Neural cell (in vitro differentiated cells): ENCODE measurements around the gene ABCF3. TPM values are rescaled to one million over a fixed set of nuclear protein-coding genes. Genes with fewer than 3 reads are reported as not detected.
A peak's percentile ranks its signal among the peaks of the same experiment; 100 is the strongest.

ENCODE experiments used
- H2AFZ ChIP-seq: fragments of 200-600, 300-800 bp; sonication (generic), shearing (Covaris generic); 2 replicates; pipeline ENCODE4 v1.6.0; 2014; ENCODE audit warnings: low read depth, mild to moderate bottlenecking, antibody characterized with exemption, low read length, moderate library complexity
- H3F3A ChIP-seq: fragments of 200-600 bp; shearing (Covaris generic); 2 replicates; pipeline ENCODE4 v1.6.1; 2016; ENCODE audit warnings: mild to moderate bottlenecking, moderate library complexity, mixed read lengths, antibody characterized with exemption, low read length; ENCODE audit not compliant: insufficient read depth, poor library complexity, severe bottlenecking
- H3K27ac ChIP-seq: fragments of 200-600, 300-800 bp; sonication (generic), shearing (Covaris generic); 2 replicates; pipeline ENCODE4 v1.5.1; 2014; ENCODE audit warnings: mild to moderate bottlenecking, low read length, moderate library complexity
- H3K27me3 ChIP-seq: fragments of 300-800, 200-600 bp; sonication (generic), shearing (Covaris generic); 2 replicates; pipeline ENCODE4 v1.6.0; 2014; ENCODE audit warnings: mild to moderate bottlenecking, low read depth, low read length, moderate library complexity; ENCODE audit not compliant: insufficient read depth
- H3K36me3 ChIP-seq: fragments of 300-800, 200-600 bp; sonication (generic), shearing (Covaris generic); 2 replicates; pipeline ENCODE4 v1.5.1; 2014; ENCODE audit warnings: mild to moderate bottlenecking, antibody characterized with exemption, low read length, moderate library complexity; ENCODE audit not compliant: insufficient read depth
- H3K4me2 ChIP-seq: fragments of 300-800, 200-600 bp; sonication (generic), shearing (Covaris generic); 2 replicates; pipeline ENCODE4 v1.6.0; 2014; ENCODE audit warnings: mild to moderate bottlenecking, low read length
- H3K4me3 ChIP-seq: fragments of 300-800, 200-600 bp; sonication (generic), shearing (Covaris generic); 2 replicates; pipeline ENCODE4 v1.5.1; 2014; ENCODE audit warnings: mild to moderate bottlenecking, low read length, moderate library complexity
- H3K79me2 ChIP-seq: fragments of 200-600 bp; shearing (Covaris generic); replicated peaks from 2 replicates; pipeline ENCODE4 v1.6.0; 2014; ENCODE audit warnings: mild to moderate bottlenecking, low read length, moderate library complexity; ENCODE audit not compliant: insufficient read depth
- H3K9ac ChIP-seq: fragments of 300-800, 200-600 bp; sonication (generic), shearing (Covaris generic); 2 replicates; pipeline ENCODE4 v1.6.1; 2016; ENCODE audit warnings: mild to moderate bottlenecking, low read length, mixed read lengths
- H3K9me2 ChIP-seq: fragments of 200-600 bp; shearing (Covaris generic); 2 replicates; pipeline ENCODE4 v1.6.1; 2016; ENCODE audit warnings: mild to moderate bottlenecking, low read length, mixed read lengths; ENCODE audit not compliant: insufficient read depth
- H3K9me3 ChIP-seq: fragments of 200-600, 300-800 bp; sonication (generic), shearing (Covaris generic); 2 replicates; pipeline ENCODE4 v1.6.1; 2016; ENCODE audit warnings: mild to moderate bottlenecking, mixed run types, low read length, moderate library complexity, mixed read lengths
- H4K20me1 ChIP-seq: fragments of 200-600 bp; shearing (Covaris generic); 2 replicates; pipeline ENCODE4 v1.6.1; 2016; ENCODE audit warnings: mild to moderate bottlenecking, mixed run types; ENCODE audit not compliant: insufficient read depth
- EP300 ChIP-seq: fragments of 450-650 bp; conservative IDR thresholded peaks from 2 replicates; pipeline ENCODE4 v1.6.1; 2014; ENCODE audit warnings: antibody characterized with exemption, mild to moderate bottlenecking, moderate library complexity; ENCODE audit not compliant: poor library complexity, severe bottlenecking
- EZH2 ChIP-seq: fragments of 200-600, 300-800 bp; shearing (Covaris generic), sonication (generic); IDR thresholded peaks from 2 replicates; pipeline ENCODE4 v1.6.1; 2014; ENCODE audit warnings: antibody characterized with exemption, low read length, borderline replicate concordance, mild to moderate bottlenecking; ENCODE audit not compliant: insufficient read depth, poor library complexity, severe bottlenecking
- MXI1 ChIP-seq: fragments of 450-650 bp; conservative IDR thresholded peaks from 2 replicates; pipeline ENCODE4 v1.6.1; 2014; ENCODE audit warnings: antibody characterized with exemption, mild to moderate bottlenecking; ENCODE audit not compliant: poor library complexity, severe bottlenecking
- POLR2AphosphoS5 ChIP-seq: IDR thresholded peaks from 2 replicates; pipeline ENCODE4 v1.6.1; 2012
- RAD21 ChIP-seq: fragments of 450-650 bp; conservative IDR thresholded peaks from 2 replicates; pipeline ENCODE4 v1.6.1; 2014; ENCODE audit warnings: antibody characterized with exemption, mild to moderate bottlenecking, moderate library complexity
- TAF1 ChIP-seq: IDR thresholded peaks from 2 replicates; pipeline ENCODE4 v1.6.1; 2012; ENCODE audit warnings: low read depth
- polyA plus RNA-seq: library from polyadenylated mRNA; depleted of rRNA; stranded (reverse); fragments of >200 nt; gene quantifications from 2 replicates; pipeline ENCODE4 v1.2.3, GENCODE V29; 2014
- small RNA-seq, 3 experiments: library from RNA; depleted of rRNA; stranded (forward); fragments of <200 nt; gene quantifications; one replicate each; pipeline ENCODE3, GENCODE V24; 2012
- TF ChIP-seq, protein P1 (sequence below): fragments of 450-650 bp; IDR thresholded peaks from 2 replicates; pipeline ENCODE4 v1.5.1; 2014; ENCODE audit warnings: antibody characterized with exemption, mild to moderate bottlenecking, moderate library complexity; ENCODE audit not compliant: poor library complexity, severe bottlenecking

The ABCF3 gene
- polyA plus RNA-seq, 1 donor from 2014 or later: 40.3 TPM

GRCh38 chr3:184241447-184242296 lies 55.7 kb downstream of the ABCF3 start:
- Histone ChIP-seq H3K27ac (no peak overlapping the region), H3K9ac (no peak overlapping the region), H4K20me1 (no peaks in the 10 kb centered on the region), H3K27me3 (no peaks in the 10 kb centered on the region), H3F3A (no peaks in the 10 kb centered on the region), H3K9me2 (no peaks in the 10 kb centered on the region), H3K79me2 (no peaks in the 10 kb centered on the region), H3K36me3 (no peaks in the 10 kb centered on the region), H2AFZ (no peak overlapping the region), H3K9me3 (no peaks in the 10 kb centered on the region), H3K4me2 (no peak overlapping the region), H3K4me3 (no peak overlapping the region)
- TF ChIP-seq, protein P1, sequence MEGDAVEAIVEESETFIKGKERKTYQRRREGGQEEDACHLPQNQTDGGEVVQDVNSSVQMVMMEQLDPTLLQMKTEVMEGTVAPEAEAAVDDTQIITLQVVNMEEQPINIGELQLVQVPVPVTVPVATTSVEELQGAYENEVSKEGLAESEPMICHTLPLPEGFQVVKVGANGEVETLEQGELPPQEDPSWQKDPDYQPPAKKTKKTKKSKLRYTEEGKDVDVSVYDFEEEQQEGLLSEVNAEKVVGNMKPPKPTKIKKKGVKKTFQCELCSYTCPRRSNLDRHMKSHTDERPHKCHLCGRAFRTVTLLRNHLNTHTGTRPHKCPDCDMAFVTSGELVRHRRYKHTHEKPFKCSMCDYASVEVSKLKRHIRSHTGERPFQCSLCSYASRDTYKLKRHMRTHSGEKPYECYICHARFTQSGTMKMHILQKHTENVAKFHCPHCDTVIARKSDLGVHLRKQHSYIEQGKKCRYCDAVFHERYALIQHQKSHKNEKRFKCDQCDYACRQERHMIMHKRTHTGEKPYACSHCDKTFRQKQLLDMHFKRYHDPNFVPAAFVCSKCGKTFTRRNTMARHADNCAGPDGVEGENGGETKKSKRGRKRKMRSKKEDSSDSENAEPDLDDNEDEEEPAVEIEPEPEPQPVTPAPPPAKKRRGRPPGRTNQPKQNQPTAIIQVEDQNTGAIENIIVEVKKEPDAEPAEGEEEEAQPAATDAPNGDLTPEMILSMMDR: peak; percentile 20
- TF ChIP-seq POLR2AphosphoS5: no peak

DNA sequence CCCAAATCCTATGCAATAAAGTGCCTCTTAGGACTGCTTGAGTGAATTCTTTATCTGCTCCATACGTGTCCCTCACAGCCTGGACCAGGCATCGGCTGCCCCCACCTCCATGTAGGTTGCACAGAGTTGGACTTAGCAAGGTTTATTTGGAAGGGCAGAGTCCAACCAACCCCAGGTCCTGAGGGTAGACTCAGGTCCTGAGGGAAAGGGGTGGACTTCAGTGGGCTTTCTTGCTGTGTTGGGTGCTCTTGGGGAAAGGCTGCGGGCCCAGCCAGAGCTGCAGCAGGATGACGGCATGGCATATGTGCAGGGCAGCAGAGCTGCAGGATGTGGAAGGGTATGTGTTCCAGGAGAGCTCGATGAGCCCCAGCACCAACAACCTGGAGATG lies 56.3 kb downstream of the ABCF3 start:
- H3K27ac ChIP-seq: no peak overlapping the region
- no peaks in the 10 kb centered on the region for H3K36me3 ChIP-seq
- H3K4me2 ChIP-seq: no peak overlapping the region
- no peak overlapping the region for H3K9ac ChIP-seq
- no peaks in the 10 kb centered on the region for H3K79me2 ChIP-seq
- H3F3A ChIP-seq: no peaks in the 10 kb centered on the region
- TF ChIP-seq, protein P1: no peak
- TF ChIP-seq EZH2: no peak
- no peak for TF ChIP-seq MXI1
- TF ChIP-seq TAF1: no peak
- no peak for TF ChIP-seq RAD21
- TF ChIP-seq EP300: no peak
- no peak for TF ChIP-seq POLR2AphosphoS5
- H3K4me3 ChIP-seq: no peak overlapping the region
- H4K20me1 ChIP-seq: no peaks in the 10 kb centered on the region
- H3K27me3 ChIP-seq: no peaks in the 10 kb centered on the region
- no peaks in the 10 kb centered on the region for H3K9me3 ChIP-seq
- H3K9me2 ChIP-seq: no peaks in the 10 kb centered on the region
- H2AFZ ChIP-seq: no peak overlapping the region

Small RNA genes within 50 kb of the gene (small RNA-seq; reads per million reads assigned to genes)
- gene MIR1224: 0 to 0.76 (median 0) reads per million in 3 experiments

Other genes with a start within 250 kb of the ABCF3 start
- 227 and 237 TPM in 2 replicates for gene ABCC5, start 168.3 kb upstream of the ABCF3 start, polyA plus RNA-seq
- not detected in 2 replicates for gene HTR3D, start 154.5 kb upstream of the ABCF3 start, polyA plus RNA-seq
- not detected in 2 replicates for gene HTR3C, start 133.2 kb upstream of the ABCF3 start, polyA plus RNA-seq
- not detected in 2 replicates for gene HTR3E, start 89.1 kb upstream of the ABCF3 start, polyA plus RNA-seq
- 109 and 112 TPM in 2 replicates for gene EIF2B5, start 50.8 kb upstream of the ABCF3 start, polyA plus RNA-seq
- gene DVL3, start 30.8 kb upstream of the ABCF3 start, polyA plus RNA-seq: 78.9 and 95.1 TPM in 2 replicates
- gene AP2M1, start 11.3 kb upstream of the ABCF3 start, polyA plus RNA-seq: 551 and 561 TPM in 2 replicates
- 0.33 and 0.34 TPM in 2 replicates for gene VWA5B2, start 43.4 kb downstream of the ABCF3 start, polyA plus RNA-seq
- 10.8 and 13.5 TPM in 2 replicates for gene ALG3, start 62.8 kb downstream of the ABCF3 start, polyA plus RNA-seq
- gene EEF1AKMT4, start 63.5 kb downstream of the ABCF3 start, polyA plus RNA-seq: 1.6 and 1.8 TPM in 2 replicates
- 2.8 and 5.7 TPM in 2 replicates for gene CAMK2N2, start 75.4 kb downstream of the ABCF3 start, polyA plus RNA-seq
- gene ECE2, start 89.8 kb downstream of the ABCF3 start, polyA plus RNA-seq: 0.22 and 0.42 TPM in 2 replicates
- gene PSMD2, start 113.0 kb downstream of the ABCF3 start, polyA plus RNA-seq: 319 and 363 TPM in 2 replicates
- 66.9 and 80.0 TPM in 2 replicates for gene EIF4G1, start 128.4 kb downstream of the ABCF3 start, polyA plus RNA-seq
- 141 and 154 TPM in 2 replicates for gene FAM131A, start 151.4 kb downstream of the ABCF3 start, polyA plus RNA-seq
- gene CLCN2, start 175.4 kb downstream of the ABCF3 start, polyA plus RNA-seq: 13.4 and 14.0 TPM in 2 replicates
- gene POLR2H, start 175.5 kb downstream of the ABCF3 start, polyA plus RNA-seq: 155 and 185 TPM in 2 replicates
- 0.18 and 0.59 TPM in 2 replicates for gene THPO, start 192.0 kb downstream of the ABCF3 start, polyA plus RNA-seq
- 2.9 and 4.8 TPM in 2 replicates for gene CHRD, start 193.9 kb downstream of the ABCF3 start, polyA plus RNA-seq